ENCODE results near the gene HOXD12.
A peak's percentile ranks its signal among the peaks of the same experiment; 100 is the strongest.

The HOXD12 gene

DNA sequence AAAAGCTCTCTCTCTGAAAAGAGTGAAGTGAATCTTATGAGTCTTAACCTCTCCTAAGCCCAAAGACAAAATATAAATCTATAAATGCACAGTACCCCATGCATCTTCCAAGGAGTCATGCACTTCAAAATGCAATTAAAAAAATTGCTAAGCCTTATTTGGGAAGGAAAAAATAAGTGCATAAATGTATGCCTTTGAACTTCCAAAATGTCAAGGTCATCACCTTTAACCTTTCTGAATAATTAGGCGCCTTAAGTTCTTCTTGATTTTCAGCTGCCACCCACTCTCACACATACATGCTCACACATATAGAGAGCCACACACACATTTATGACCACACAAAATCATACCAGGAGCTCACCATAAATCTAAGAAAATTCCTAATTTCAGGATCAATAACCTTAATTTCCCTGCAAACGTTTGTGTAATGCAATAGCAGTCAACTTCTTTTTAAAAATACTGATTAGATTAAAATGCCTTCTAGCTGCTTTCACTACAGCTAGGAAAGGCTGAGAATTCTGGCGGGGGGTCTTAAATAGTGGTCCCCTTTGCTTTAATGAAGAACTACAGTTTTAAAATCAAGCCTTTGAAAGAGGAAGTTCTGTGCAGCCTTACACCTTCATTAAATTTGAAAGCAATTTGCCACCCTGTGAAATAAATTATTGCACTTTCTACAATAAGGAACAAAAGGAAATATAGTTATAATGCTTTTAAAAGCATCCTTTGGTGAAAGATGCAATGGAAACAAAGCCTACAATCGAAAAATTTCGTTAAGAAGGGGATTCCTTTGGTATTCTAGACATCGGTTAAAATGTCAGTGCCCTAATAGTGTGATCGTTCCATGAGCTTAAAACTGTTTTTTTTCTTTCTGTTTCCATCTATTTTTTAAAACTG, 11.1 kb downstream of the HOXD12 start:
- 51% methylated on average over 5 of the region's 7 CpGs for WGBS

GRCh38 chr2:176111309-176111663, 11.7 kb downstream of the HOXD12 start:
- WGBS = under 1% methylated on average over 16 of the region's 16 CpGs
- Histone ChIP-seq H3K14ac (ENCODE audit: low read length in 2 of 2) (no peak overlapping the region), H3K4me2 (ENCODE audit: low read length, poor library complexity, severe bottlenecking) (peak overlapping the region; percentile 33), H3K23ac (ENCODE audit: low read length in 2 of 2) (no peak overlapping the region), H4K8ac (ENCODE audit: low read length) (no peak overlapping the region), H3K9me3 (ENCODE audit: control insufficient read depth, low read length) (no peaks in the 10 kb centered on the region), H2BK12ac (ENCODE audit: low read length in 2 of 2) (no peak overlapping the region), H2BK15ac (ENCODE audit: low read depth, poor library complexity, severe bottlenecking) (no peak overlapping the region), H2AK5ac (ENCODE audit: low read length, severe bottlenecking) (no peak overlapping the region), H3K18ac (ENCODE audit: low read depth in 1 of 2, low read length in 2 of 2) (no peak overlapping the region), H3K4me1 (ENCODE audit: control insufficient read depth, insufficient read depth, low read depth, low read length) (peaks cover 21% of the 10 kb centered on the region), H4K91ac (ENCODE audit: low read length) (no peak overlapping the region), H2AFZ (ENCODE audit: low read depth, low read length) (no peak overlapping the region), H3K27me3 (ENCODE audit: control insufficient read depth in 1 of 2, insufficient read depth in 1 of 2, low read length in 2 of 2) (peaks cover 90 to 92% of the 10 kb centered on the region in 2 experiments), H3K4me3 (ENCODE audit: insufficient read depth in 1 of 2, low read depth in 1 of 2, low read length in 2 of 2) (peak overlapping the region in 1 of 2 experiments; percentile 13), H3K9ac (ENCODE audit: low read length) (no peak overlapping the region), H2BK5ac (ENCODE audit: low read depth, low read length, poor library complexity, severe bottlenecking) (no peak overlapping the region), H3K4ac (ENCODE audit: low read depth in 1 of 2, low read length in 2 of 2) (no peak overlapping the region), H3K79me1 (replicated peaks; ENCODE audit: low read length, poor library complexity, severe bottlenecking) (no peaks in the 10 kb centered on the region), H3K36me3 (ENCODE audit: control insufficient read depth in 1 of 2, insufficient read depth in 2 of 2, low read depth in 1 of 2, low read length in 2 of 2) (no peaks in the 10 kb centered on the region), H2BK120ac (ENCODE audit: low read depth, low read length) (no peak overlapping the region), H3K27ac (ENCODE audit: low read length, poor library complexity, severe bottlenecking) (no peak overlapping the region)
- no peak for DNase-seq

More for the DNA sequence above, 11.1 kb downstream of the HOXD12 start:
- Histone ChIP-seq H3K14ac (ENCODE audit: low read length in 2 of 2) (no peak overlapping the region), H4K91ac (ENCODE audit: low read length) (no peak overlapping the region), H3K9ac (ENCODE audit: low read length) (no peak overlapping the region), H3K27me3 (ENCODE audit: control insufficient read depth in 1 of 2, insufficient read depth in 1 of 2, low read length in 2 of 2) (peaks cover 90 to 92% of the 10 kb centered on the region in 2 experiments), H4K8ac (ENCODE audit: low read length) (no peak overlapping the region), H3K4me3 (ENCODE audit: insufficient read depth in 1 of 2, low read depth in 1 of 2, low read length in 2 of 2) (peak overlapping the region in 1 of 2 experiments; percentile 13), H3K4ac (ENCODE audit: low read depth in 1 of 2, low read length in 2 of 2) (no peak overlapping the region), H3K9me3 (ENCODE audit: control insufficient read depth, low read length) (no peaks in the 10 kb centered on the region), H3K23ac (ENCODE audit: low read length in 2 of 2) (no peak overlapping the region), H3K27ac (ENCODE audit: low read length, poor library complexity, severe bottlenecking) (no peak overlapping the region), H3K79me1 (replicated peaks; ENCODE audit: low read length, poor library complexity, severe bottlenecking) (no peaks in the 10 kb centered on the region), H3K4me2 (ENCODE audit: low read length, poor library complexity, severe bottlenecking) (peak overlapping the region; percentile 33), H2BK120ac (ENCODE audit: low read depth, low read length) (no peak overlapping the region), H3K18ac (ENCODE audit: low read depth in 1 of 2, low read length in 2 of 2) (no peak overlapping the region), H2AFZ (ENCODE audit: low read depth, low read length) (no peak overlapping the region), H3K4me1 (ENCODE audit: control insufficient read depth, insufficient read depth, low read depth, low read length) (peaks cover 16% of the 10 kb centered on the region), H2BK5ac (ENCODE audit: low read depth, low read length, poor library complexity, severe bottlenecking) (no peak overlapping the region), H3K36me3 (ENCODE audit: control insufficient read depth in 1 of 2, insufficient read depth in 2 of 2, low read depth in 1 of 2, low read length in 2 of 2) (no peaks in the 10 kb centered on the region), H2AK5ac (ENCODE audit: low read length, severe bottlenecking) (no peak overlapping the region), H2BK15ac (ENCODE audit: low read depth, poor library complexity, severe bottlenecking) (no peak overlapping the region), H2BK12ac (ENCODE audit: low read length in 2 of 2) (no peak overlapping the region)
- DNase-seq = no peak

DNA sequence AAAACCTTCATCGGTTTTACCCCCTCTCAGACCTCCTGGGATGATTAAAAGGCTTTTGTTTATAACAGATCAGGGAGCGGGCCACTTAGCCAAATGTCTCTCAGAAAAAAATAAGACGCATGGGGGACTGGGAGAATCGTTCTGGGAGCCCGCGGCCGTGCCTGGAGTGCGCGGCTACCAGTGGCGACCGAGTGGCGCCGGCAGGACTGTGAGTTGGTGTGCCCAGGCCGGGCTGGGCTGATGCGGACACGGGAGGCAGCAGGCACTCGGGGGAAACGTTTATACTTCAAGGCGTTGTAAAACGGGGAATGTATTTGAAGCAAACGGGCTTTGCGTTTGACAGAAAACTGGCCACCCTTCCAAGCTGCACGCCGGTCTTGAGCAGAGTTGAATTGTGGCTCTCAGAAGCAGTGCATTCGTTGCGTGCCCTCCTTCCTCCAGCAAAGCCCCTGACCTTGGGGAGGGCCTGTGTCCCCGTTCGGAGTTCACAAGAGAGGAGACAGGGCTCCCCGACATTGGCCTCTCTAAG, 12.3 kb downstream of the HOXD12 start:
- Histone ChIP-seq H2AK5ac (ENCODE audit: low read length, severe bottlenecking) (no peak overlapping the region), H3K79me1 (replicated peaks; ENCODE audit: low read length, poor library complexity, severe bottlenecking) (no peaks in the 10 kb centered on the region), H3K18ac (ENCODE audit: low read depth in 1 of 2, low read length in 2 of 2) (no peak overlapping the region), H3K4me3 (ENCODE audit: insufficient read depth in 1 of 2, low read depth in 1 of 2, low read length in 2 of 2) (no peak overlapping the region), H3K27me3 (ENCODE audit: control insufficient read depth in 1 of 2, insufficient read depth in 1 of 2, low read length in 2 of 2) (peaks cover 90 to 94% of the 10 kb centered on the region in 2 experiments), H2BK5ac (ENCODE audit: low read depth, low read length, poor library complexity, severe bottlenecking) (no peak overlapping the region), H4K8ac (ENCODE audit: low read length) (no peak overlapping the region), H3K4me1 (ENCODE audit: control insufficient read depth, insufficient read depth, low read depth, low read length) (peaks cover 18% of the 10 kb centered on the region), H2BK12ac (ENCODE audit: low read length in 2 of 2) (no peak overlapping the region), H3K27ac (ENCODE audit: low read length, poor library complexity, severe bottlenecking) (no peak overlapping the region), H3K36me3 (ENCODE audit: control insufficient read depth in 1 of 2, insufficient read depth in 2 of 2, low read depth in 1 of 2, low read length in 2 of 2) (no peaks in the 10 kb centered on the region), H2AFZ (ENCODE audit: low read depth, low read length) (no peak overlapping the region), H2BK120ac (ENCODE audit: low read depth, low read length) (no peak overlapping the region), H3K4ac (ENCODE audit: low read depth in 1 of 2, low read length in 2 of 2) (no peak overlapping the region), H2BK15ac (ENCODE audit: low read depth, poor library complexity, severe bottlenecking) (no peak overlapping the region), H3K4me2 (ENCODE audit: low read length, poor library complexity, severe bottlenecking) (no peak overlapping the region), H3K23ac (ENCODE audit: low read length in 2 of 2) (no peak overlapping the region), H3K9me3 (ENCODE audit: control insufficient read depth, low read length) (no peaks in the 10 kb centered on the region), H3K9ac (ENCODE audit: low read length) (no peak overlapping the region), H3K14ac (ENCODE audit: low read length in 2 of 2) (no peak overlapping the region), H4K91ac (ENCODE audit: low read length) (no peak overlapping the region)
- WGBS = 2% methylated on average over 28 of the region's 29 CpGs
- no peak for DNase-seq
